Adrenal gland (tissue), 5 donors: Measurements from ENCODE around the gene BRAF.

Experiments used
- CTCF ChIP-seq, 6 experiments: fragments of 450-650 bp in 4 of 6; fragments of 200-600 bp in 2 of 6; sonication (generic) in 1 of 6; IDR thresholded peaks; 1 replicate in 5 of 6; 2 replicates in 1 of 6; pipeline versions ENCODE4 v1.5.1 to v1.8.0; 2016 to 2021; ENCODE audit warnings: antibody characterized with exemption in 6 of 6, mild to moderate bottlenecking in 2 of 6, moderate library complexity in 1 of 6
- POLR2A ChIP-seq, 2 donors: fragments of 450-650 bp; IDR thresholded peaks; one replicate each; pipeline ENCODE4 v1.6.1; 2017; ENCODE audit warnings: antibody characterized with exemption in 2 of 2, mild to moderate bottlenecking in 2 of 2, moderate library complexity in 1 of 2
- donor health status: DM: no; HTN: no; CAD: no.

- no peak for TF ChIP-seq POLR2A (IDR thresholded peaks at IDR 0.05)
- no peak for TF ChIP-seq CTCF (IDR thresholded peaks at IDR 0.05)
Observed at GRCh38 chr7:140909476-140910161, 15.1 kb downstream of the BRAF start.
